Vagina (tissue), 2 donors: ENCODE measurements around the gene RPL22. TPM values are rescaled to one million over a fixed set of nuclear protein-coding genes. Genes with fewer than 3 reads are reported as not detected.

ENCODE experiments used
- DNase-seq, 2 donors: peaks; one replicate each; pipeline ENCODE4 v3.0.0-alpha.2; 2017; ENCODE audit errors: extremely low spot score in 2 of 2
- H3K27ac ChIP-seq: fragments of 200-600 bp; sonication (generic); one replicate; pipeline ENCODE4 v1.5.1; 2019
- H3K27me3 ChIP-seq: fragments of 200-600 bp; sonication (generic); one replicate; pipeline ENCODE4 v1.5.1; 2019
- H3K36me3 ChIP-seq, 2 donors: fragments of 200-600 bp; sonication (generic); one replicate each; pipeline ENCODE4 v1.5.1; 2017 to 2019
- H3K4me1 ChIP-seq: fragments of 200-600 bp; sonication (generic); one replicate; pipeline ENCODE4 v1.5.1; 2019
- H3K4me3 ChIP-seq, 2 donors: fragments of 200-600 bp; sonication (generic); 1 replicate in 1 of 2; 2 replicates in 1 of 2; pipeline ENCODE4 v1.5.1; 2016 to 2019
- H3K9me3 ChIP-seq: fragments of 200-600 bp; sonication (generic); one replicate; pipeline ENCODE4 v1.5.1; 2019
- CTCF ChIP-seq, 3 experiments: fragments of 450-650 bp in 2 of 3; fragments of 200-600 bp in 1 of 3; sonication (generic) in 1 of 3; IDR thresholded peaks; one replicate each; pipeline ENCODE4 v1.5.1; 2017 to 2019; ENCODE audit warnings: antibody characterized with exemption in 3 of 3, mild to moderate bottlenecking in 2 of 3, moderate library complexity in 2 of 3
- POLR2A ChIP-seq, 2 donors: fragments of 450-650 bp; IDR thresholded peaks; one replicate each; pipeline ENCODE4 v1.6.1; 2017; ENCODE audit warnings: antibody characterized with exemption in 2 of 2, mild to moderate bottlenecking in 2 of 2, moderate library complexity in 2 of 2
- POLR2AphosphoS5 ChIP-seq, 2 donors: sonication (generic); formaldehyde crosslinking; IDR thresholded peaks; one replicate each; pipeline ENCODE4 v1.9.0; 2017; ENCODE audit warnings: antibody characterized with exemption in 2 of 2, mild to moderate bottlenecking in 2 of 2, low read depth in 1 of 2; ENCODE audit not compliant: insufficient read depth in 1 of 2
- intact Hi-C: fragments of 100-400 bp; cut with DNase I; formaldehyde crosslinking; loops from one replicate; pipeline ENCODE4 v1.15.1; 2023
- total RNA-seq: library from RNA; depleted of rRNA; stranded (reverse); fragments of >200 nt; gene quantifications from one replicate; pipeline ENCODE4 v1.2.3, GENCODE V29; 2016

RPL22 gene
- total RNA-seq, 1 donor from 2014 or later, result 154 TPM

GRCh38 chr1:6144175-6144574 is 55.2 kb downstream of the RPL22 start:
- intact Hi-C loops, result no loop called here
- H3K36me3 ChIP-seq, result no peaks in the 10 kb centered on the region
- no peak for TF ChIP-seq CTCF (IDR thresholded peaks at IDR 0.05)
- TF ChIP-seq POLR2A (IDR thresholded peaks at IDR 0.05), result no peak
- TF ChIP-seq POLR2AphosphoS5 (IDR thresholded peaks at IDR 0.05; ENCODE audit: insufficient read depth in 1 of 2, low read depth in 1 of 2), result no peak
- no peaks in the 10 kb centered on the region for H3K9me3 ChIP-seq
- H3K4me3 ChIP-seq, result no peak overlapping the region
- H3K4me1 ChIP-seq, result peaks cover 8% of the 10 kb centered on the region
- H3K27me3 ChIP-seq, result no peaks in the 10 kb centered on the region
- DNase-seq, result no peak
- no peak overlapping the region for H3K27ac ChIP-seq

GRCh38 chr1:6143395-6143794 is 56.0 kb downstream of the RPL22 start:
- no peak for TF ChIP-seq POLR2A (IDR thresholded peaks at IDR 0.05)
- TF ChIP-seq CTCF (IDR thresholded peaks at IDR 0.05), result no peak
- TF ChIP-seq POLR2AphosphoS5 (IDR thresholded peaks at IDR 0.05; ENCODE audit: insufficient read depth in 1 of 2, low read depth in 1 of 2), result no peak
- Histone ChIP-seq H3K4me3 (no peak overlapping the region), H3K27ac (no peak overlapping the region), H3K4me1 (peaks cover under 1% of the 10 kb centered on the region), H3K36me3 (no peaks in the 10 kb centered on the region), H3K27me3 (no peaks in the 10 kb centered on the region), H3K9me3 (no peaks in the 10 kb centered on the region)
- intact Hi-C loops, result no loop called here
- no peak for DNase-seq

- no peak for DNase-seq
- H3K4me3 ChIP-seq, result no peak overlapping the region
- no peaks in the 10 kb centered on the region for H3K9me3 ChIP-seq
- H3K27ac ChIP-seq, result no peak overlapping the region
- H3K4me1 ChIP-seq, result no peaks in the 10 kb centered on the region
- intact Hi-C loops, result no loop called here
- no peaks in the 10 kb centered on the region for H3K36me3 ChIP-seq
- TF ChIP-seq POLR2A (IDR thresholded peaks at IDR 0.05), result no peak
- TF ChIP-seq CTCF (IDR thresholded peaks at IDR 0.05), result no peak
- no peak for TF ChIP-seq POLR2AphosphoS5 (IDR thresholded peaks at IDR 0.05; ENCODE audit: insufficient read depth in 1 of 2, low read depth in 1 of 2)
- no peaks in the 10 kb centered on the region for H3K27me3 ChIP-seq
Observed at GRCh38 chr1:6142734-6143133, 56.7 kb downstream of the RPL22 start.

GRCh38 chr1:6142036-6142621 is 57.3 kb downstream of the RPL22 start:
- Histone ChIP-seq H3K27ac (no peak overlapping the region), H3K36me3 (no peaks in the 10 kb centered on the region), H3K4me3 (no peak overlapping the region), H3K27me3 (no peaks in the 10 kb centered on the region), H3K9me3 (no peaks in the 10 kb centered on the region), H3K4me1 (no peaks in the 10 kb centered on the region)
- no peak for DNase-seq
- TF ChIP-seq CTCF (IDR thresholded peaks at IDR 0.05) (no peak), POLR2A (IDR thresholded peaks at IDR 0.05) (no peak), POLR2AphosphoS5 (IDR thresholded peaks at IDR 0.05; ENCODE audit: insufficient read depth in 1 of 2, low read depth in 1 of 2) (no peak)
- intact Hi-C loops, result no loop called here

- intact Hi-C loops, result no loop called here
- TF ChIP-seq POLR2AphosphoS5 (IDR thresholded peaks at IDR 0.05; ENCODE audit: insufficient read depth in 1 of 2, low read depth in 1 of 2) (no peak), CTCF (IDR thresholded peaks at IDR 0.05) (no peak), POLR2A (IDR thresholded peaks at IDR 0.05) (no peak)
- H3K9me3 ChIP-seq, result no peaks in the 10 kb centered on the region
Observed at GRCh38 chr1:6141592-6141991, 57.8 kb downstream of the RPL22 start.

More at GRCh38 chr1:6141592-6141991, 57.8 kb downstream of the RPL22 start:
- Histone ChIP-seq H3K27ac (no peak overlapping the region), H3K36me3 (no peaks in the 10 kb centered on the region), H3K4me3 (no peak overlapping the region), H3K4me1 (no peaks in the 10 kb centered on the region), H3K27me3 (no peaks in the 10 kb centered on the region)
- DNase-seq, result no peak
